ENCODE measurements around the gene CCDC141. TPM values are rescaled to one million over a fixed set of nuclear protein-coding genes. Genes with fewer than 3 reads are reported as not detected.

The CCDC141 gene
- total RNA-seq, 1 experiment from 2014 or later, result 0.02 TPM

DNA sequence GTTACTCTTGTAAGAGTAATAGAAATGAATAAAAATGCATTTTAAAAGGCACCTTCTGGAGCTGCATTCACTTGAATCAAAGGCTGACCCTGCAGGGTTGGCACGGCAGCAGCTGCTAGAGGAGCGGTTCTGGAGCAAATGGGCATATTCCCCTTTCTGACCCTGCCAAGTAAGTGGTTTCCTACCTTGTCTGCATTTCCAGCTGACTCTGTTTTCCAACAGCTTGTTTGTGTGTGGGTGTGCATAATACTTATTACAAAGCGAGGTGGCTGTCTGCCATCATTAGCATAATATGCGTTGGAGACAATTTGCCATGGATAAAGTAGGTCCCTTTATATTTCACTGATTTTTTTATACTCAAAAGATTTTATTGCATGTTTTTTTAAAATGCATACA is 221.5 kb downstream of the CCDC141 start:
- no peak for DNase-seq (ENCODE audit: low spot score)

DNA sequence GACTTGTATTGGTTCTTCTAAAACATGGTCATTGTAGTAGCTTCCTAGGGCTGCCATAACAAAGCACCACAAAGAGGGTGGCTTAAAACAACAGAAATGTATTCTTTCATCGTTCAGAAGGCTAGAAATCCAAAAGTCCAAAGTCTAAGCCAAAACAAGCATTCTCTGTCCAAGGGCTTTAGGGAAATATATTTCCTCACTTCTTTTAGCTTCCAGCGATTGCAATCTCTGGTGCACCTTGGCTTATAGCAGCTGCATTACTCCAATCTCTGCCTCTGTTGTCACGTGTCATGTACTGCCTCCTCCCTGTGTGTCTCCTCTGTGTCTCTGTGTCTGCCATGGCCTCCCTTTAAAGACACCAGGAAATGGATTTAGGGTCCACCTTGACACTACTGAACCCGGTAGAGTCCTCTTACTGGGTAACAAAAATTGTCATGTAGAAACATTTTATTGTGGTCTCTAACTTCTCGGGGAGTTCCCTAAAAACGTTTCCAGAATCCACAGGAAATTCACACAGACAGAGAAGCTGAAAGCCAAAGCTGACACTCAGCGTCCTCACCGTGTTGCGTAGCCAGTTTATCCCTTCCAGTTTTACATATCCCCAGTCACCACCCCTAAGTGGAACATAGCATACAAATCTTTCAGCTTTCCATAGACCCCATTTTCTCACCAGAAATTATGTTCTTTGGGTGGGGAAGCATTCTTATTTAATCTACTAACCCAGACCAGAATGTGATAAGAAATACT is 222.0 kb downstream of the CCDC141 start:
- no peak for DNase-seq (ENCODE audit: low spot score)

DNA sequence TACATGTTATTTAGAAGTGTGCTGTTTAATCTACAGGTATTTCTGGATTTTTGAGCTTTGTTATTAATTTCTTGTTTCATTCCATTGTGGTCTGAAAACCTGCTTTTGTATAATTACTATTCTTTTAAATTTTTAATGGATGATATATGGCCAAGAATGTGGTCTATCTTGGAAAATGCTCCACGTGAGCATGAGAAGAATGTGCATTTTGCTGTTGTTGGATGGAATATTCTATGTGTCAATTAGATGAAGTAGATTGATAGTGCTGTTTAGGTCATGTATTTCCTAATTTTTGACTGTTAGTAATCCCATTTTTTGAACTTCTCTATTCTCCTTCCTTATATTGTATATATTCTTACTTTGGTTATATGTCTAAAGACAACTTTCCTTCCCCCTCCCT is 222.8 kb downstream of the CCDC141 start:
- DNase-seq (ENCODE audit: low spot score), result no peak

DNA sequence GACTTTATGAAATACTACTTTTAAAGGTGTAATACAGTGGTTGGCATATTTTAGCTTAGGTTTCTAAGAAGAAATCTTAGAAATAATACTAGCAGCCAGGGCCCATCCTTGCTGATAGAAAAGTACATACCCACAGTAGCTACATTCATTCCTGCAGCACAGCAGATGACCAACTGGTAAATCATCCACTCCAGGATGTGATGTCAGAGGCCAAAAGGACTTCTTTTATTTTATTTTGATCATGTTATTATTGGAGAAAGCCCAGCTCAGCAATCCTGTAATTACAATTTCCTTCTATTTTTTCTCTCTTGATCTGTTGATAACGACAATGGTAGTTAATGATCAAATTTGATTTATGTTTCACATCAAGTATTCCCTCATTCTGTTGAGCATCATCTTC is 224.8 kb downstream of the CCDC141 start:
- DNase-seq (ENCODE audit: low spot score), result no peak

DNA sequence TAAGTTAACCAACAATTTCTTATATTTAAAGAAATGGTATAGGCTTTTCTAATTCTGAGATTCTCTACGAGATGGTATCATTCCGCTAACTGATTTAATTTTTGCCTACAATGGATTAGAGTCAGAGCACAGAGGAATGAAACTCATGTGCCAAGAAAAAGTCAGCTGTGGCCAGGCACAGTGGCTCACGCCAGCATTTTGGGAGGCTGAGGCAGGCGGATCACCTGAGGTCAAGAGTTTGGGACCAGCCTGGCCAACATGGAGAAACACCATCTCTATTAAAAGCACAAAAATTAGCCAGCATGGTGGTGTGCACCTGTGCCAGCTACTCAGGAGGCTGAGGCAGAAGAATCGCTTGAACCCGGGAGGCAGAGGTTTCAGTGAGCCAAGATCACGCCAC is 225.8 kb downstream of the CCDC141 start:
- DNase-seq (ENCODE audit: low spot score), result no peak

- DNase-seq (ENCODE audit: low spot score), result no peak
Measured at GRCh38 chr2:178819992-178820391, 229.9 kb downstream of the CCDC141 start.

GRCh38 chr2:178819147-178819875 is 230.6 kb downstream of the CCDC141 start:
- DNase-seq (ENCODE audit: low spot score), result no peak

GRCh38 chr2:178811901-178812300 is 238.0 kb downstream of the CCDC141 start:
- no peak for DNase-seq (ENCODE audit: low spot score)

- no peak for DNase-seq (ENCODE audit: low spot score)
Measured at GRCh38 chr2:178811045-178811444, 238.9 kb downstream of the CCDC141 start.

DNA sequence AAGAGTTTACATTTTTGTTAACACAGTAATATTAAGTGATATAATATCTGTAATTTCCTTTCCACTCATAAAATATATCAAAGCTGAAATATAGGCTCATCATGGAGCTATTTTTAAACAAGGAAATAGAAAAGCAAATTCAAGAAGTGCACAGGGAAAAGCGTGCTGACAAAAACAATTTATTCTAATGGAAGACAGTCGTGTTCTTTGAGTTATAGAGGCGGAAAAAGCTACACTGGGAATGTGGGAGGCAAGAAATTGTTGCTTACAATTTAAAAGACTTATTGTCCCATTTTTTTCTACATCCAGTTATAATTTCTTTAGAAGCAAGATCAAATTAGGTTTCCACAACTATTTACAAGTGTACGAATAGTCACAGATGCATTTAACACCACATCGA is 239.5 kb downstream of the CCDC141 start:
- DNase-seq (ENCODE audit: low spot score), result no peak

- no peak for DNase-seq (ENCODE audit: low spot score)
Measured at GRCh38 chr2:178807227-178808008, 242.5 kb downstream of the CCDC141 start, which contains the start of gene TTN. Gene TTN (minus strand): TSS chr2:178807423. CDS start chr2:178804642, 2,781 bp downstream.

- DNase-seq (ENCODE audit: low spot score), result no peak
Measured at GRCh38 chr2:178806543-178806942, 243.4 kb downstream of the CCDC141 start.

- no peak for DNase-seq (ENCODE audit: low spot score)
Measured at GRCh38 chr2:178805457-178805856, 244.5 kb downstream of the CCDC141 start.

- peak; percentile 39 for DNase-seq (ENCODE audit: low spot score)
Measured at GRCh38 chr2:178804791-178805190, 245.1 kb downstream of the CCDC141 start.

DNA sequence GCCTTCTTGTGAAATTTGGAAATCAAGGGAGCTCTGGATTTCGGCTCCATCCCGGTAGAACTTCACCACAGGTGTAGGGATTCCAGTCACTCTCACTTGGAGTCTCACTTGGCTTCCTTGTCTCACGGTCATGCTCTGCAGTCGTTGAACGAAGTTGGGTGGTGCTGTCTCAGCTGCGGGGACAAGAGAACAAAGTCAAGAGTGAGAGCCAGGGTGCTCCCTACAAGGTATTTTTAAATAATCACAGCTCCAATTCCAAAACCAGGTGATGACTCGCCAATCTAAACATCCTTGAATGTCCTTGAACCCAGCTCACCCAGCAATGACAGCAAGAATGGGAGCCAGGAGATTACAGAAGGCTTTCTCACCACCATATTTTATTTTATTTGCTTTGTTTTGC is 249.4 kb downstream of the CCDC141 start:
- no peak for DNase-seq (ENCODE audit: low spot score)

GRCh38 chr2:178799305-178799704 is 250.6 kb downstream of the CCDC141 start:
- DNase-seq (ENCODE audit: low spot score), result no peak

- DNase-seq (ENCODE audit: low spot score), result no peak
Measured at GRCh38 chr2:178796079-178796677, 253.8 kb downstream of the CCDC141 start.

DNA sequence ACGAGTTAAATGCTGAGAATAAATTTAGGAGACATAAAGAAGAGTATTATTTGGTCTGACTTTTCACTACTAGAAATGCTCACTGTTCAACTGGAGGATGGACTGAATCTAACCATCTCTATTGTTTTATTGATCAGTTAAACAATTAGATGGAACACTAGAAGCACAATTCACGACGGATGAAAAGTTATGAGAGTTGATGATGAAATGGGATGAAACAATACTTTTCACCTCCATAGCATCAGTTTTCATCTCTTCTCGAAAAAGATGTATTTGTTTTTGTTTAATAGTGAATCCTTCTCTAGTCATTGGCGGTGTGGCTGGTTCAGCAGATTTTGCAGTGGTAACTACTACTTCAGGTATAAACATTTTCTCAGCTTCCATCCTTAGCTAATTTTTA is 262.0 kb downstream of the CCDC141 start:
- DNase-seq (ENCODE audit: low spot score), result no peak

DNA sequence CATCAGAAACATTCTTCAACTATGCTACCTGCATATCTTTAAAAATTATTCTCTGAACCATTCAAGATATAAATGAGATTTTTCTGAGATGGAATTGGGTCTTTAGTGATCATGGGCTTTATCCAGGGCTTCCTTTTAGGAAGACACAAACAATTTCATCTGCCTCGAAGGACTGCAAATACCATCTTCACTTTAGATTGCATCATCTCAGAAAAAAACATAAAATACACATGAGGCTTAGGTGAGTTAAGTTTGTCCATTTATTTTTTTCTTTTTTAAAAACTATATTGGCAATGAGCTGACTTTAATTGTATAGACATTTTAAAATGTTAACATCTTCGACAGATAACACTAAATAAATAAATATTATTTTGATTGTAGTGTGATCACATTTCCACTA is 262.8 kb downstream of the CCDC141 start:
- DNase-seq (ENCODE audit: low spot score), result no peak

DNA sequence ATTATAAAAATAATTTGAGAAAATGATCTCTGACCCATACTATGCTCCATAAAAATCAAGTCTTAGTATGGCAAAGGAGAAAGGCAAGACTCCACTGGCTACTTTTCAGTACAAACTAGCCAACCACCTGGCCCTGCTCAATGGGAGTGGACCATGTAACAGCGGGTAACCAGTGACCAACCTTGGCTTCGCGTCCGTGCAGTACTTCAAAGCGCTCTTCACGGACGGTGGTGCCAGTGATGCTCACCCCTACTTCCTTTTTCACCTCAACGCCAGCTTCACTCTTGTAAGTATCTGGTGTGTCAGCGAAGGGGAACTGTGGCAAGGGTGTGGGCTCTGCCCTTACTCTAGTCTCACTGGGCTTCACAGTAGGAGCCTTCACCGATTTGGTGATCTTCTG is 266.0 kb downstream of the CCDC141 start:
- no peak for DNase-seq (ENCODE audit: low spot score)

GRCh38 chr2:178782236-178782635 is 267.7 kb downstream of the CCDC141 start:
- no peak for DNase-seq (ENCODE audit: low spot score)
